CD14-positive monocyte (primary cell): Measurements from ENCODE around the gene MPP7. TPM values are rescaled to one million over a fixed set of nuclear protein-coding genes. Genes with fewer than 3 reads are reported as not detected.

Experiments used
- DNase-seq, 3 donors: peaks; one replicate each; pipeline ENCODE4 v3.0.0-alpha.2; 2011 to 2022
- H2AFZ ChIP-seq: 2 replicates; pipeline ENCODE4 v1.6.0; 2012; ENCODE audit warnings: mild to moderate bottlenecking, low read depth, low read length, inconsistent platforms; ENCODE audit not compliant: insufficient read depth, poor library complexity, severe bottlenecking
- H3K27ac ChIP-seq, 2 donors: 1 replicate in 1 of 2; 2 replicates in 1 of 2; pipeline ENCODE4 v1.5.1; 2012 to 2013; ENCODE audit warnings: low read length in 2 of 2, control low read depth in 1 of 2, inconsistent platforms in 1 of 2, low read depth in 1 of 2, mild to moderate bottlenecking in 1 of 2
- H3K27me3 ChIP-seq, 2 donors: one replicate each; pipeline versions ENCODE4 v1.6.0 to v1.6.1; 2011 to 2013; ENCODE audit warnings: low read length in 2 of 2; ENCODE audit not compliant: control insufficient read depth in 2 of 2, insufficient read depth in 2 of 2
- H3K36me3 ChIP-seq, 2 donors: replicated peaks in 1 of 2; 1 replicate in 1 of 2; 2 replicates in 1 of 2; pipeline versions ENCODE4 v1.5.1 to v1.6.1; 2012 to 2013; ENCODE audit warnings: low read length in 2 of 2, control low read depth in 1 of 2, inconsistent platforms in 1 of 2, mild to moderate bottlenecking in 1 of 2; ENCODE audit not compliant: insufficient read depth in 2 of 2, control insufficient read depth in 1 of 2
- H3K4me1 ChIP-seq, 2 donors: 1 replicate in 1 of 2; 2 replicates in 1 of 2; pipeline versions ENCODE4 v1.5.1 to v1.6.1; 2012 to 2013; ENCODE audit warnings: low read length in 2 of 2, control low read depth in 1 of 2, inconsistent platforms in 1 of 2, mild to moderate bottlenecking in 1 of 2, moderate library complexity in 1 of 2; ENCODE audit not compliant: insufficient read depth in 2 of 2, control insufficient read depth in 1 of 2
- H3K4me2 ChIP-seq: replicated peaks from 2 replicates; pipeline ENCODE3; 2012; ENCODE audit warnings: low read length, moderate library complexity, mild to moderate bottlenecking; ENCODE audit not compliant: poor library complexity, severe bottlenecking; ENCODE audit errors: extremely low read depth
- H3K4me3 ChIP-seq, 3 experiments: fragments of 200-600 bp in 1 of 3; sonication (generic) in 1 of 3; replicated peaks in 1 of 3; 1 replicate in 2 of 3; 2 replicates in 1 of 3; pipeline ENCODE4 v1.5.1; 2011 to 2013; ENCODE audit warnings: low read length in 3 of 3, mild to moderate bottlenecking in 3 of 3, control low read depth in 2 of 3, low read depth in 2 of 3, inconsistent platforms in 1 of 3, moderate library complexity in 1 of 3
- H3K79me2 ChIP-seq: 2 replicates; pipeline ENCODE4 v1.6.0; 2012; ENCODE audit warnings: mild to moderate bottlenecking, control low read depth, inconsistent platforms, low read length, moderate library complexity; ENCODE audit not compliant: insufficient read depth
- H3K9ac ChIP-seq: 2 replicates; pipeline ENCODE4 v1.6.0; 2017; ENCODE audit warnings: low read length, mild to moderate bottlenecking; ENCODE audit not compliant: insufficient read depth, poor library complexity, severe bottlenecking
- H3K9me3 ChIP-seq, 2 donors: replicated peaks in 1 of 2; 1 replicate in 1 of 2; 2 replicates in 1 of 2; pipeline versions ENCODE4 v1.5.1 to v1.6.1; 2012 to 2013; ENCODE audit warnings: low read length in 2 of 2, control low read depth in 1 of 2; ENCODE audit not compliant: control insufficient read depth in 1 of 2, insufficient read depth in 1 of 2
- H4K20me1 ChIP-seq: 2 replicates; pipeline ENCODE4 v1.6.0; 2012; ENCODE audit warnings: mild to moderate bottlenecking, low read length, control low read depth, moderate library complexity; ENCODE audit not compliant: insufficient read depth
- H3K27ac Mint-ChIP-seq, 7 donors: one replicate each; pipeline ENCODE4 v1.8.0; 2020; ENCODE audit warnings: mild to moderate bottlenecking in 7 of 7, mixed read lengths in 7 of 7, moderate library complexity in 6 of 7, inconsistent platforms in 2 of 7
- H3K27me3 Mint-ChIP-seq, 3 donors: one replicate each; pipeline ENCODE4 v1.8.0; 2021 to 2022; ENCODE audit warnings: low read depth in 3 of 3, mild to moderate bottlenecking in 3 of 3, mixed read lengths in 3 of 3, moderate library complexity in 3 of 3, inconsistent platforms in 1 of 3
- H3K36me3 Mint-ChIP-seq, 2 donors: one replicate each; pipeline ENCODE4 v1.8.0; 2020; ENCODE audit warnings: mixed read lengths in 2 of 2, inconsistent platforms in 1 of 2, mild to moderate bottlenecking in 1 of 2
- H3K4me1 Mint-ChIP-seq: one replicate; pipeline ENCODE4 v1.8.0; 2020; ENCODE audit warnings: mild to moderate bottlenecking, mixed read lengths
- H3K4me3 Mint-ChIP-seq, 2 donors: one replicate each; pipeline ENCODE4 v1.8.0; 2020; ENCODE audit warnings: mild to moderate bottlenecking in 2 of 2, mixed read lengths in 2 of 2, moderate library complexity in 1 of 2
- H3K9me3 Mint-ChIP-seq, 7 donors: one replicate each; pipeline ENCODE4 v1.8.0; 2020 to 2022; ENCODE audit warnings: mixed read lengths in 7 of 7, mild to moderate bottlenecking in 6 of 7, moderate library complexity in 6 of 7, inconsistent platforms in 2 of 7
- CTCF ChIP-seq: fragments of 200-600 bp; IDR thresholded peaks from one replicate; pipeline ENCODE4 v1.8.0; 2022; ENCODE audit warnings: antibody characterized with exemption, mild to moderate bottlenecking
- WGBS: methylation state at CpG from one replicate; pipeline ENCODE4 v1.1.5; 2013; ENCODE audit warnings: missing lambda C conversion rate; ENCODE audit not compliant: insufficient coverage; 5-methylcytosine and 5-hydroxymethylcytosine counted together
- intact Hi-C, 2 donors: fragments of 100-400 bp; cut with micrococcal nuclease; formaldehyde crosslinking; loops; one replicate each; pipeline versions ENCODE4 v1.15.0 to v1.15.1; 2023
- polyA plus RNA-seq, 3 donors: library from polyadenylated mRNA; depleted of rRNA in 1 of 3; unstranded in 2 of 3; stranded (reverse) in 1 of 3; fragments of 300-500 nt in 2 of 3; fragments of >200 nt in 1 of 3; fragmentation: Illumina TruSeq in 2 of 3; gene quantifications; 1 replicate in 2 of 3; 2 replicates in 1 of 3; pipeline ENCODE4 v1.2.3, GENCODE V29; 2012 to 2021

MPP7 gene
- polyA plus RNA-seq, 3 donors, result 17.3 to 48.3 (median 33.6) TPM

- Mint-ChIP-seq H3K36me3 (peaks cover 0 to 1% of the 10 kb centered on the region in 2 donors), H3K27me3 (peaks cover 0 to 2% (median 0%) of the 10 kb centered on the region in 3 donors), H3K9me3 (no peaks in the 10 kb centered on the region), H3K4me1 (peaks cover 69% of the 10 kb centered on the region), H3K27ac (peak overlapping the region; percentile 53 to 96 (median 81)), H3K4me3 (peak overlapping the region in 1 of 2 donors; percentile 26)
- Histone ChIP-seq H3K79me2 (peaks cover 31% of the 10 kb centered on the region), H3K4me3 (peak overlapping the region in 1 of 3 experiments; percentile 21), H3K9me3 (no peaks in the 10 kb centered on the region), H2AFZ (peak overlapping the region; percentile 8), H3K36me3 (no peaks in the 10 kb centered on the region), H3K9ac (no peak overlapping the region), H3K4me2 (peak overlapping the region; percentile 33), H3K27ac (peak overlapping the region in 1 of 2 donors; percentile 36), H4K20me1 (peaks cover 1% of the 10 kb centered on the region), H3K4me1 (peaks cover 61% of the 10 kb centered on the region in 2 donors), H3K27me3 (no peaks in the 10 kb centered on the region)
- intact Hi-C loops, result loop anchor here in 1 of 2 donors (10.0 kb wide), 1 partner anchor 51 kb away; no protein-coding TSS in a partner anchor
- TF ChIP-seq CTCF, result no peak
- 33% methylated on average over 1 of the region's 2 CpGs for WGBS
- peak; percentile 26 to 70 (median 64) for DNase-seq
Observed at GRCh38 chr10:28305553-28305952, 2.7 kb upstream of the MPP7 start.

DNA sequence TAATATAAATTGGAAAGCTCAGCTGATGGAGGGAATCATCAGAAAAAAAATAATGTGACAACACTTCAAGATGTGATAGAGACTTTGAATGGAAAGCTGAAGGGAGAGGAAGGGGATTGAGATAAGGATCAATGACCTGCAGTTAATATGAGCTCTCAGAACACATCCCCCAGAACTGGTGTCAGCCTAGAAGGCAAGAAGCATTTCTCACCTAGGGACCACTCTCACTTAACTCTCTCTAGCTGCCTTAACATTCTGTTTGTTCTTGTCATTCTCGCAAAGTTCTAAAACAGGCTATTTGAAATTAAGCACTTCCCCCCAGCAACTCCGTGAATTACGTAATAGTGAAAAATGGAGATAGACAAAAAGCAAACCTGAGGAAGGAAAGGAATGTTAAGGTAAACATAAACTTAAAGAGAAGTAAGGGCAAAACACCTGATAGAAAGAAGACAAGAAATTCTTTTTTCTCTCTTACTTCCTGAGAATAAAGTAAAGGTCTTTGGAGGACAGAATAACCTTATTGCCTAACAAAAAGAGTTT, 1.2 kb upstream of the MPP7 start:
- no CpG with 5 or more reads among the region's 3 CpGs for WGBS
- Histone ChIP-seq H3K4me3 (peak overlapping the region; percentile 73 to 95 (median 94)), H2AFZ (peak overlapping the region; percentile 41), H3K4me1 (peaks cover 68% of the 10 kb centered on the region in 2 donors), H3K9me3 (no peaks in the 10 kb centered on the region), H3K36me3 (no peaks in the 10 kb centered on the region), H3K27ac (peak overlapping the region in 1 of 2 donors; percentile 84), H3K79me2 (peaks cover 45% of the 10 kb centered on the region), H3K4me2 (peak overlapping the region; percentile 83), H3K27me3 (no peaks in the 10 kb centered on the region), H4K20me1 (peaks cover 15% of the 10 kb centered on the region), H3K9ac (no peak overlapping the region)
- no peak for TF ChIP-seq CTCF
- Mint-ChIP-seq H3K27me3 (peaks cover 0 to 2% (median 0%) of the 10 kb centered on the region in 3 donors), H3K4me1 (peaks cover 80% of the 10 kb centered on the region), H3K36me3 (peaks cover 0 to 3% of the 10 kb centered on the region in 2 donors), H3K27ac (peak overlapping the region; percentile 84 to 96 (median 92)), H3K4me3 (peak overlapping the region; percentile 90 to 96), H3K9me3 (no peaks in the 10 kb centered on the region)
- DNase-seq, result peak in 2 of 3 donors; percentile 17 to 20
- intact Hi-C loops, result loop anchor here (5.0 to 10.0 kb wide), 4 partner anchors 49 to 78 kb away; no protein-coding TSS in a partner anchor
